Measurements from ENCODE around the gene PRKAR1A.
"Not testable (repeated sequence)": the region's sequence is repeated elsewhere in the genome, so short reads cannot be mapped to it uniquely, and the experiment has no call there.

PRKAR1A gene

DNA sequence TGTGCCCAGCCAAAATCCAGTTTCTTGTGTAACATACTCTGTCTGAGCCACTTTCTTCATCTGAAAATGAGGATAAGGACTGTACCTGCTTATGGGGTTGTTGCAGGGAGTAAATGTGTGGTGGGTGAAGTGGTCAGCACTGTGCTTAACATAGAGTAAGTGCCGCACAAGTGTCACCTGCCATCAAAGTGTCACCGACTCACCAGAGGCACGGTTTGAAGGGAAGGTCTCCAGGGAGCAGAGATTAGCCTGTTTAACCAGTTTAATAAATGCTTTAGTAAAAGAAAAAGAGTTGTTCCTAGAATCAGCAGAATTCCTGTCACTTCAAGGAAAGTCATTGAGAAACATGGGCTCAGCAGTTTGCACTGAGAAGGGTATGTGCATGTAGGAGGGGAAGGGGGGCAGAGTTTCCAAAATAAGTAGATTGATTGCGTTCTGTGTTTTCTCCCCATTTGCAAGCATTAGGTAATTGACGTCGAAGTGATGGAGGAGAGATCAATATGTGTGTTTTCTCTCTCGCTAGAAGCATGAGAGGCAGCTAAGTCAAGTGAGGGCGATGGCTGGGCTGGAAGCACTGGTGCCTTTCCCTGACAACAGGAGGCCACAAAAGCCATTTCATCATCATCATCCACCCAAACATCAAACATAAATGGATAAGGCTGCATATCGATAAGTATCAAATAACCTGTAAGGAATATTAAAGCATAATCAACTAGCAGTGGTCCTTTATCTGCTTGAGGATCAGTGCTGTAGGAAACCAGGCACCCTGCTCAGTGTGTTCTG, 69.8 kb downstream of the PRKAR1A start:
- TF ChIP-seq CTCF (IDR thresholded peaks at IDR 0.05; ENCODE audit: low read depth, low read length): no peak
- H3K4me3 ChIP-seq (ENCODE audit: low read depth, low read length): no peak overlapping the region

GRCh38 chr17:68582867-68583266, 70.6 kb downstream of the PRKAR1A start:
- not testable (repeated sequence) for H3K4me3 ChIP-seq (ENCODE audit: low read depth, low read length)

DNA sequence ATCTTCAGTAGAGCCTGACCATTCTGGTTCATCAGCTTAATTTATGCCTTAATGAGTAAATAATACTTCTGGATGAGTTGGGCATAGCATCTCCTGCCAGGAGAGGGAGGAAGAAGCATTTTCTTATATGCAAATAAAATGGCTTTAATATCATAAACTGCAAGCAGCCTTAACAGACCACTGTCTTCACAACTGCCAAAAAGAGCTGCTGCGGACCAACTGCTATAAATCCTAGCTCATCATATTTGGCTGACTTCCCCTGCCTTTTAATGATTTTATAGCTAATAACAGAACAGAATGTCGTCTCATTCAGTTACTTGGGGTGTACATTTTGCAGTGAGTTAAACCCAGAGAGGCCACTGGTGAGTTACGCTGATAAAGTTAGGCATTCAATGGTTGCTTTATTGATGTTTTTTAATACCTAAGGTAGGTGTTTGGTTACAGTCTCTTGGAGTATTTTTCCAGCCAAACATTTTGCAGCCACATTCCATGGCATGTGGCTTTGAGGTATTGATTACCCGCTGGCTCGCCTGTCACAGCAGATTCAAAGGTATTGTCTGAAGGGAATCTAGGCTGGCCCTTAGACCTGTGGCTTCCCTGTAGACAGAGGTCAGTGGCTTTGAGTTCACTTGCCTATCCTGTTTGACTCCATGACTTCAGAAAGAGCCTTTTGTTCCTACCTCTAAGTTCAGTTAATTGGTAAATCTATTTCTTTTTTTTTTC, 72.5 kb downstream of the PRKAR1A start:
- no peak overlapping the region for H3K4me3 ChIP-seq (ENCODE audit: low read depth, low read length)
- TF ChIP-seq CTCF (IDR thresholded peaks at IDR 0.05; ENCODE audit: low read depth, low read length): no peak

DNA sequence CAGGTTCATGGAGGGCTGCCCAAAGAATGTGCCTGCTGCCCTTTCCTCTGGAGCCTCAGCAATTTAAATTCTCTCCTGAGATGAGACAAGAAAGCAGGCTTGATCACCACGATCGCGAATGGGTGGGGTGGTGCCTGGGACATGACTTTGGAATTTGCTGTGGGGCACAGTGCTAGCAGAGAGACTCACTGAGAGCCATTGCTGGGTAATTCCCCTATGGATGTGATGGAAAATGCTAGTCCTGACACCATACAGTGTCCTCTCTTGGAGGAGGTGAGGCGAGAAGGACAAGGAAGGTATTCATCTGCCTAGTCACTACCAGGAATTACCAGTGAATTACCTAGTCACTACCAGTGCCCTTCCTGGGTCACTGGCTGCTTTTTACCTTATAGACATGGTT, 73.4 kb downstream of the PRKAR1A start:
- no peak for TF ChIP-seq CTCF (IDR thresholded peaks at IDR 0.05; ENCODE audit: low read depth, low read length)
- no peak overlapping the region for H3K4me3 ChIP-seq (ENCODE audit: low read depth, low read length)

DNA sequence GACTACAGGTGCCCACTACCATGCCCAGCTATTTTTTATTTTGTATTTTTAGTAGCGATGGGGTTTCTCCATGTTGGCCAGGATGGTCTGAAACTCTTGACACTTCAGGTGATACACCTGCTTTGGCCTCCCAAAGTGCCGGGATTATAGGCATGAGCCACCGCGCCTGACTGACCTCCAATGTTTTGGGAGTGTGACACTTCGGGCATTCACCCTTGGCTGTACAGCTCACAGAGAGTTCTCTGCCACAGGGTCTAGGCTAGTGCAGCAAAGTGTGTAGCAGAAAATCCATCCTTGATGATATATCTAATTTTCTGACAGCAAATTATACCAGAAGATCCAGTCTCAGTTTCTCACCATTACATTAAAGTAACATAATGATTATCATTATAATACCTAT, 74.8 kb downstream of the PRKAR1A start:
- H3K4me3 ChIP-seq (ENCODE audit: low read depth, low read length): no peak overlapping the region
- no peak for TF ChIP-seq CTCF (IDR thresholded peaks at IDR 0.05; ENCODE audit: low read depth, low read length)

- no peak overlapping the region for H3K4me3 ChIP-seq (ENCODE audit: low read depth, low read length)
- TF ChIP-seq CTCF (IDR thresholded peaks at IDR 0.05; ENCODE audit: low read depth, low read length): no peak
Observed at GRCh38 chr17:68587847-68588246, 75.6 kb downstream of the PRKAR1A start.

DNA sequence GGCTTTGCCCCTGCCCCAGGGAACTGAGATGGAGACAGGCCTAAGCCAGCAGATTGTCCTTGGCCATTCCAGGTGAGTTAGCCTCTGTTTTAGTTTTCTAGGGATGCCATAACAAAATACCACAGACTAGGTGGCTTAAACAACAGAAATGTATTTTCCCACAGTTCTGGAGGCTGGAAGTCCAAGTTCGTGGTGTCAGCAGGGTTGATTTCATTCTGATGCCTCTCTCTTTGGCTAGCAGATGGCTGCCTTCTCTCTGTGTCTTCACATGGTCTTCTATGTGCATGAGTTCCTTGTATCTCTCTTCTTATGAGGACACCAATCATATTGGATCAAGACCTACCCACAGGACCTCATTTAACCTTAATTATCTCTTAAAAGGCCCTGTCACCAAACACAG, 76.1 kb downstream of the PRKAR1A start:
- no peak overlapping the region for H3K4me3 ChIP-seq (ENCODE audit: low read depth, low read length)
- no peak for TF ChIP-seq CTCF (IDR thresholded peaks at IDR 0.05; ENCODE audit: low read depth, low read length)

Measured in WI38 (cell line).